Motor neuron (in vitro differentiated cells): Measurements from ENCODE around the gene SMG9. TPM values are rescaled to one million over a fixed set of nuclear protein-coding genes. Genes with fewer than 3 reads are reported as not detected.

Experiments
- ATAC-seq, 8 experiments: fragments of 200-7000 bp; cut with Tn5 transposase; replicated peaks in 6 of 8; 2 replicates each; pipeline ENCODE4 v1.8.0; 2021; ENCODE audit warnings: mild to moderate bottlenecking in 8 of 8, moderate library complexity in 8 of 8
- H3K27ac ChIP-seq, 2 donors: fragments of 250-450 bp; sonication (Bioruptor Pico); 2 replicates each; pipeline ENCODE4 v1.9.0; 2021; ENCODE audit warnings: antibody characterized with exemption in 2 of 2, mild to moderate bottlenecking in 2 of 2, moderate library complexity in 1 of 2
- H3K4me1 ChIP-seq, 2 donors: fragments of 250-450 bp; sonication (Bioruptor Pico); replicated peaks in 1 of 2; 2 replicates each; pipeline ENCODE4 v1.6.1; 2021; ENCODE audit warnings: antibody characterized with exemption in 2 of 2, mild to moderate bottlenecking in 2 of 2, moderate library complexity in 1 of 2
- H3K4me3 ChIP-seq, 5 donors: fragments of 250-450 bp; sonication (Bioruptor Pico); 2 replicates each; pipeline ENCODE4 v1.9.0; 2021; ENCODE audit warnings: antibody characterized with exemption in 5 of 5, mild to moderate bottlenecking in 5 of 5, moderate library complexity in 4 of 5
- WGBS, 10 experiments: fragments of 450-650 bp; shearing (Covaris generic); methylation state at CpG; one replicate each; pipeline ENCODE4 v1.0.0; 2022; 5-methylcytosine and 5-hydroxymethylcytosine counted together
- in situ Hi-C, 9 experiments: fragments of 400-800 bp; cut with MboI; loops; one replicate each; pipeline ENCODE4 v1.15.0; 2021; ENCODE audit warnings: low sequenced_read_pairs in 9 of 9, low pct_unique_long_range_greater_than_20kb in 2 of 9; ENCODE audit not compliant: unreplicated experiment in 9 of 9
- total RNA-seq, 8 experiments: library from RNA; unstranded; fragments of 300-600 nt; gene quantifications; 2 replicates each; pipeline versions ENCODE4 v1.2.3 to v1.2.4, GENCODE V29; 2022

SMG9 gene
- total RNA-seq, 8 experiments from 2014 or later: 15.1 to 46.1 (median 25.0) TPM

- peak; percentile 17 to 85 (median 74) for ATAC-seq
Measured at GRCh38 chr19:43784981-43785808, 30.4 kb upstream of the SMG9 start.

GRCh38 chr19:43784241-43784980 lies 29.6 kb upstream of the SMG9 start:
- WGBS, 10 experiments: 40 to 100% (median 65%) methylated on average over 1 to 4 of the region's 4 CpGs; no CpG with 5 or more reads in 2 of the 10 experiments
- ATAC-seq: peak; percentile 55 to 84 (median 74)

More at GRCh38 chr19:43784981-43785808, 30.4 kb upstream of the SMG9 start:
- in situ Hi-C loops: loop anchor here in 1 of 9 experiments (25.0 kb wide), 1 partner anchor 348 kb away; no protein-coding TSS in a partner anchor
- WGBS, 10 experiments: 0 to 7% (median 1%) methylated on average over 2 to 3 of the region's 10 CpGs; no CpG with 5 or more reads in 2 of the 10 experiments
- Histone ChIP-seq H3K4me1 (no peaks in the 10 kb centered on the region), H3K27ac (no peak overlapping the region), H3K4me3 (no peak overlapping the region)

GRCh38 chr19:43783636-43784035 lies 28.9 kb upstream of the SMG9 start:
- in situ Hi-C loops: loop anchor here in 1 of 9 experiments (25.0 kb wide), 1 partner anchor 346 kb away; no protein-coding TSS in a partner anchor

More at GRCh38 chr19:43784241-43784980, 29.6 kb upstream of the SMG9 start:
- H3K4me1 ChIP-seq: no peaks in the 10 kb centered on the region
- no peak overlapping the region for H3K27ac ChIP-seq
- H3K4me3 ChIP-seq: no peak overlapping the region
- in situ Hi-C loops: loop anchor here in 1 of 9 experiments (25.0 kb wide), 1 partner anchor 347 kb away; no protein-coding TSS in a partner anchor

GRCh38 chr19:43782689-43783231 lies 28.0 kb upstream of the SMG9 start:
- in situ Hi-C loops: loop anchor here in 1 of 9 experiments (25.0 kb wide), 1 partner anchor 345 kb away; no protein-coding TSS in a partner anchor
- H3K27ac ChIP-seq: no peak overlapping the region
- ATAC-seq: peak in 2 of 8 experiments; percentile 6 to 9
- H3K4me1 ChIP-seq: peaks cover 0 to 4% of the 10 kb centered on the region in 2 donors
- WGBS, 10 experiments: 44 to 100% (median 87%) methylated on average over 1 to 9 of the region's 24 CpGs; no CpG with 5 or more reads in 5 of the 10 experiments
- H3K4me3 ChIP-seq: no peak overlapping the region

More at GRCh38 chr19:43783636-43784035, 28.9 kb upstream of the SMG9 start:
- Histone ChIP-seq H3K4me1 (no peaks in the 10 kb centered on the region), H3K27ac (no peak overlapping the region), H3K4me3 (no peak overlapping the region)
- 80 to 100% (median 91%) methylated on average over 1 to 8 of the region's 8 CpGs; no CpG with 5 or more reads in 1 of the 10 experiments for WGBS, 10 experiments
- ATAC-seq: no peak

GRCh38 chr19:43782311-43782660 lies 27.5 kb upstream of the SMG9 start:
- ATAC-seq: no peak
- WGBS, 10 experiments: 0 to 83% (median 51%) methylated on average over 1 to 5 of the region's 8 CpGs; no CpG with 5 or more reads in 4 of the 10 experiments
- Histone ChIP-seq H3K4me1 (peaks cover 0 to 8% of the 10 kb centered on the region in 2 donors), H3K4me3 (no peak overlapping the region), H3K27ac (no peak overlapping the region)
- in situ Hi-C loops: loop anchor here in 1 of 9 experiments (25.0 kb wide), 1 partner anchor 345 kb away; no protein-coding TSS in a partner anchor

- peaks cover 0 to 8% of the 10 kb centered on the region in 2 donors for H3K4me1 ChIP-seq
- no peak overlapping the region for H3K4me3 ChIP-seq
- ATAC-seq: no peak
- no peak overlapping the region for H3K27ac ChIP-seq
- 17 to 100% (median 92%) methylated on average over 1 to 12 of the region's 14 CpGs; no CpG with 5 or more reads in 2 of the 10 experiments for WGBS, 10 experiments
- in situ Hi-C loops: loop anchor here in 1 of 9 experiments (25.0 kb wide), 1 partner anchor 344 kb away; no protein-coding TSS in a partner anchor
Measured at GRCh38 chr19:43781630-43782310, 27.0 kb upstream of the SMG9 start.

- H3K4me3 ChIP-seq: no peak within 1 kb of the TSS
- in situ Hi-C loops: loop anchor here in 1 of 9 experiments (25.0 kb wide), 1 partner anchor 344 kb away; no protein-coding TSS in a partner anchor
- peak in 5 of 8 experiments; percentile 4 to 69 (median 22) for ATAC-seq
- H3K27ac ChIP-seq: no peak within 1 kb of the TSS
- WGBS, 10 experiments: 8 to 48% methylated on average over 2 to 3 of the region's 19 CpGs; no CpG with 5 or more reads in 8 of the 10 experiments
- H3K4me1 ChIP-seq: peaks cover 0 to 8% of the 10 kb centered on the region in 2 donors
Measured at GRCh38 chr19:43780706-43781525, 26.2 kb upstream of the SMG9 start, which contains the start of gene KCNN4. TSS of gene KCNN4 (minus strand) at chr19:43780973. CDS start at chr19:43780861, 112 bp downstream.

- no peak overlapping the region for H3K4me3 ChIP-seq
- H3K4me1 ChIP-seq: peaks cover 0 to 11% of the 10 kb centered on the region in 2 donors
- no peak for ATAC-seq
- no peak overlapping the region for H3K27ac ChIP-seq
- in situ Hi-C loops: loop anchor here in 1 of 9 experiments (25.0 kb wide), 1 partner anchor 343 kb away; no protein-coding TSS in a partner anchor
- 0 to 100% (median 20%) methylated on average over 1 to 2 of the region's 3 CpGs; no CpG with 5 or more reads in 5 of the 10 experiments for WGBS, 10 experiments
Measured at GRCh38 chr19:43779820-43780219, 25.1 kb upstream of the SMG9 start.

- H3K27ac ChIP-seq: no peak overlapping the region
- no peak overlapping the region for H3K4me3 ChIP-seq
- in situ Hi-C loops: loop anchor here in 1 of 9 experiments (25.0 kb wide), 1 partner anchor 342 kb away; no protein-coding TSS in a partner anchor
- ATAC-seq: no peak
- peaks cover 0 to 15% of the 10 kb centered on the region in 2 donors for H3K4me1 ChIP-seq
- WGBS, 10 experiments: 17 to 100% (median 73%) methylated on average over 1 to 11 of the region's 16 CpGs; no CpG with 5 or more reads in 4 of the 10 experiments
Measured at GRCh38 chr19:43779147-43779819, 24.5 kb upstream of the SMG9 start.

GRCh38 chr19:43778651-43779050 lies 23.9 kb upstream of the SMG9 start:
- Histone ChIP-seq H3K4me1 (peaks cover 5 to 20% of the 10 kb centered on the region in 2 donors), H3K4me3 (no peak overlapping the region), H3K27ac (no peak overlapping the region)
- ATAC-seq: no peak
- in situ Hi-C loops: loop anchor here in 1 of 9 experiments (25.0 kb wide), 1 partner anchor 341 kb away; no protein-coding TSS in a partner anchor
- 57 to 100% (median 100%) methylated on average over 1 of the region's 1 CpG; no CpG with 5 or more reads in 4 of the 10 experiments for WGBS, 10 experiments
